Measurements from ENCODE around the gene C2CD4C.
"Not testable (repeated sequence)": the region's sequence is repeated elsewhere in the genome, so short reads cannot be mapped to it uniquely, and the experiment has no call there.

Gene C2CD4C

GRCh38 chr19:367561-367960 is 41.4 kb downstream of the C2CD4C start:
- TF ChIP-seq CTCF (IDR thresholded peaks at IDR 0.05; ENCODE audit: insufficient read depth, low read depth, low read length, missing control alignments), result no peak
- H3K4me3 ChIP-seq (ENCODE audit: low read length), result no peak overlapping the region
- no peak for DNase-seq (ENCODE audit: low read depth)

DNA sequence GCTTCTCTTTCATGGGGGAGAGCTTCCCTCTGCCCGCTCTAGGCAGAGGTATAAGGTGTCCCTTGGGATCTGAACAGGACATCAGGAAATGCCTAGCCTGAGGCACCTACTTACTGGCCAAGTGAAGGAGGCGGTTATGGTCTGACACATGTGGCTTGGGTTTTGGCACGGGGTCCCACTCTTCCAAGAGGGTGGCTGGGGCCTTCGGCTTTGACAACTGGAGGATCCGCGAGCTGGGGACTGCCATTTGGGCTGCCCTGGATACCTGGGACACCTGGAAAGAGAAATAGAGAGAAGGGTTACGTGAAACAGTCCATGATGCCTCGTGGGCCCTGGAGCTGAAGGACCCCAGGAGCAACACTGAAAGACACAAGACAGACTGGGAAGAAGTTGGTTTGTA is 42.0 kb downstream of the C2CD4C start:
- TF ChIP-seq CTCF (IDR thresholded peaks at IDR 0.05; ENCODE audit: insufficient read depth, low read depth, low read length, missing control alignments), result no peak
- DNase-seq (ENCODE audit: low read depth), result no peak
- no peak overlapping the region for H3K4me3 ChIP-seq (ENCODE audit: low read length)

DNA sequence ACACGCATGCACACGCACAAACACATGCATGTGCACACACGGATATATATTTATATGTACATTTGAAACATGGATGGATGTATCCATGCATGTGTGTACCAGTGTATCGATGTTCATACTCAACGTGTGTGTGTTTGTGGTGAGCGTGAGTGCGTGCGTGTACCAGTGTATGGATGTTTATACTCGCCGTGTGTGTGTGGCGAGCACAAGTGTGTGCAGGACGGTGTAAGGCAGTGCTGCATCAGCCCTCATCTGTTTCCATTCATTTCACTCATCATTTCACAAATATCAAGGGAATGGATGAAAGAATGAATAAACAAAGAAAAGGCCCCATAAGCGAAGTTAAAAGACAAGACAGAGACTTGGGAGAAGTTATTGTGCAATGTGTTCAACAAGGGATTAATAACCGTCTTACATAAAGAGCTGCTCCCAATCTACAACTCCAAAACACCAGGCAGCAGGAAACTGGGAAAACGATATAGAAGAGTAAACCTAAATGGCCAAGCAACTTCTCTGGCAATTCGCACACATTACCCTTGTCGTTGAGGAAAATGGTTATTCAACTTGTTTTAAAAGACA is 42.7 kb downstream of the C2CD4C start:
- no peak overlapping the region for H3K4me3 ChIP-seq (ENCODE audit: low read length)
- no peak for TF ChIP-seq CTCF (IDR thresholded peaks at IDR 0.05; ENCODE audit: insufficient read depth, low read depth, low read length, missing control alignments)
- DNase-seq (ENCODE audit: low read depth), result no peak

DNA sequence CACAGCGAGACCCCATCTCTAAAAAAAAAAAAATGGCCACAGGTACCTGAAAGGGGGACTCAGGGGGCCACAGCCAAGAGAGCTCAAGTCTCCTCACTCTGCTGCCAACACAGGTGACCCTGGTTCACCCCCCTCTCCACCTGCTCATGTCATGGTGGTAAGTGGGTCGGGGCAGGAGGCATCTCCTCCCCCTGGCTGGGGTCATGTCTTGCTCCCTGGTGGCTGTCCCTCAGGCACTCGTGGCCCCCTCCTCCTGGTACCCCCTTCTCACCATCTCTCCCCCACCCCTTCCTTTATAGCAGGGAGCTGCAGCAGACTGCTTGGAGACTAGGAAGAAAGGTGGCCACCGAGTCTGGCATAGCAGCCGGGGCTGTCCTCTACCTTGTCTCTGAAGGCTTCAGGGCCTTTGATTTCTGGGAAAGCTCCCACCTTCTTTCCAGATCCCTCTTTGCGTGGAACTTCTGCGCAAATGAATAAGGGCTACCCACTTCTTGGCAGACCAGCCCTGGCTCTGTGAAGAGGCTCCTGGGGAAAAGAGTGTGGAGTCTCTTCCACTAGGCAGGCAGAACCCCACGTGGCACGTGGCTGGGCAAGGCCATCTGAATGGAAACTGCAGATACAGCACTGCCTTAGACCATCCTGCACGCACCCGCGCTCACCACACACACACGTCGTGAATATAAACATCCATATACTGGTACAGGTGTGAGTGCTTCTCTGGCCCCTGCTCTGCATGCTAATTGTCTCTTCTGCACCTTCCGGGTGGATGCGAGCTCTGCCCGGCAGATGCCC is 44.3 kb downstream of the C2CD4C start:
- no peak for DNase-seq (ENCODE audit: low read depth)
- no peak overlapping the region for H3K4me3 ChIP-seq (ENCODE audit: low read length)
- no peak for TF ChIP-seq CTCF (IDR thresholded peaks at IDR 0.05; ENCODE audit: insufficient read depth, low read depth, low read length, missing control alignments)

GRCh38 chr19:362683-363082 is 46.3 kb downstream of the C2CD4C start:
- no peak overlapping the region for H3K4me3 ChIP-seq (ENCODE audit: low read length)
- no peak for DNase-seq (ENCODE audit: low read depth)
- no peak for TF ChIP-seq CTCF (IDR thresholded peaks at IDR 0.05; ENCODE audit: insufficient read depth, low read depth, low read length, missing control alignments)

DNA sequence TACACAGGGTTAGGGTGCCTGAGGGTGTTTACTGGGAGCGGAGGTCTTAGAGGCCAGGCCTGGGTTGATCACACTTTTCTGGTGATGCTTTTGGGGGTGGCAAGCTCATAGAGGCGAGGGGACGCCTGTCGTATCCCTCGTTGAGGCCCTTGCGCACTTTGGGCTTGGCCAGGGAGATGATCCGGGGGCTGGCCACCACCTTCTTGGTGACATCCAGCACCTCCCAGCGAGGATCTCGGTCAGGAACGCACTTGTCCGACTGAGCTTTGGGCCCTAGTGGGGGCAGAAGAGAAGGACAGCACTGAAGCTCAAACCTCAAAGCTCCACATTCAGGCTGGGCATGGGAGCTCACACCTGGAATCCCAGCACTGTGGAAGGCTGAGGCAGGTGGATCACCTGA is 46.8 kb downstream of the C2CD4C start:
- no peak overlapping the region for H3K4me3 ChIP-seq (ENCODE audit: low read length)
- TF ChIP-seq CTCF (IDR thresholded peaks at IDR 0.05; ENCODE audit: insufficient read depth, low read depth, low read length, missing control alignments), result no peak
- DNase-seq (ENCODE audit: low read depth), result no peak

DNA sequence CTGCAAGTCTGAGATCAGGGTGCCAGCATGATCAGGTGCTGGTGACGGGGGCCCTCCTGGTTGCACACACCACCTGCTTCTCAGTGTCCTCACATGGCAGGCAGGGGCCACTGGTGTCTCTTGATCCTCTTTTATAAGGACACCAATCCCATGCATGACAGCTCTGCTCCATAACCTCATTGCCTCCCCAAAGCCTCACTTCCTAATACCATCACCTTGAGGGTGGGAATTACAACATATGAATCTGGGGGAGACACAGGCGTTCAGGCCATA is 49.4 kb downstream of the C2CD4C start:
- TF ChIP-seq CTCF (IDR thresholded peaks at IDR 0.05; ENCODE audit: insufficient read depth, low read depth, low read length, missing control alignments), result no peak
- DNase-seq (ENCODE audit: low read depth), result no peak

DNA sequence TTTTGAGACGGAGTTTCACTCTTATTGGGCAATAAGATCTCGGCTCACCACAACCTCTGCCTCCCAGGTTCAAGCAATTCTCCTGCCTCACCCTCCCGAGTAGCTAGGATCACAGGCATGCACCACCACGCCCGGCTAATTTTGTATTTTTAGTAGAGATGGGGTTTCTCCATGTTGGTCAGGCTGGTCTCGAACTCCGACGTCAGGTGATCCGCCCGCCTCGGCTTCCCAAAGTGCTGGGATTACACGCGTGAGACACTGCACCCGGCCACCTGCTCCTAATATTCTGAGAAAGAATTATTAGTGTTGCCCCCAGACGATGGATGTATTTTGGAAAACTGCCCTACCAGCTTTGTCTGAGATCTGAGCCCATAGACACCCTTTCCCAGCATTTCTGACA is 53.4 kb downstream of the C2CD4C start:
- not testable (repeated sequence) for DNase-seq (ENCODE audit: low read depth); H3K4me3 ChIP-seq (ENCODE audit: low read length)

More for the DNA sequence above, 49.4 kb downstream of the C2CD4C start:
- no peak overlapping the region for H3K4me3 ChIP-seq (ENCODE audit: low read length)
